Right lobe of liver (tissue), 6 donors: Measurements from ENCODE around the gene ZCCHC14. TPM values are rescaled to one million over a fixed set of nuclear protein-coding genes. Genes with fewer than 3 reads are reported as not detected.
"Not testable (repeated sequence)": the region's sequence is repeated elsewhere in the genome, so short reads cannot be mapped to it uniquely, and the experiment has no call there.

Experiments used
- ATAC-seq, 4 donors: fragments of 200-7000 bp; cut with Tn5 transposase; one replicate each; pipeline ENCODE4 v1.9.1; 2020; ENCODE audit warnings: mild to moderate bottlenecking in 4 of 4, moderate library complexity in 4 of 4
- DNase-seq, 3 donors: peaks; one replicate each; pipeline ENCODE4 v3.0.0-alpha.2; 2020
- H3K27ac ChIP-seq, 3 donors: fragments of 200-600 bp; one replicate each; pipeline ENCODE4 v1.8.0; 2022
- H3K27me3 ChIP-seq, 2 donors: fragments of 200-600 bp; one replicate each; pipeline ENCODE4 v1.8.0; 2022
- H3K36me3 ChIP-seq, 4 donors: fragments of 200-600 bp; sonication (generic) in 1 of 4; one replicate each; pipeline versions ENCODE4 v1.5.1 to v1.8.0; 2017 to 2022; ENCODE audit warnings: control low read depth in 1 of 4
- H3K4me1 ChIP-seq, 4 donors: fragments of 200-600 bp; sonication (generic) in 1 of 4; one replicate each; pipeline versions ENCODE4 v1.5.1 to v1.8.0; 2017 to 2022; ENCODE audit warnings: control low read depth in 1 of 4
- H3K4me3 ChIP-seq, 3 donors: fragments of 200-600 bp; one replicate each; pipeline ENCODE4 v1.8.0; 2022
- H3K9me3 ChIP-seq, 4 donors: fragments of 200-600 bp; sonication (generic) in 1 of 4; one replicate each; pipeline versions ENCODE4 v1.5.1 to v1.8.0; 2017 to 2022; ENCODE audit warnings: control low read depth in 1 of 4
- POLR2A ChIP-seq: fragments of 450-650 bp; IDR thresholded peaks from one replicate; pipeline ENCODE4 v1.6.1; 2017; ENCODE audit warnings: antibody characterized with exemption, mild to moderate bottlenecking
- WGBS: methylation state at CpG from one replicate; pipeline ENCODE4 v1.1.6; 2018; ENCODE audit warnings: low coverage, low lambda C conversion rate; ENCODE audit not compliant: insufficient coverage; ENCODE audit errors: missing lambda C conversion rate; 5-methylcytosine and 5-hydroxymethylcytosine counted together
- intact Hi-C, 2 donors: fragments of 100-400 bp; cut with DNase I; formaldehyde crosslinking; loops; one replicate each; pipeline versions ENCODE4 v1.11.2 to v1.14.1; 2022
- total RNA-seq, 6 experiments: library from RNA; depleted of rRNA in 2 of 6; stranded (reverse); fragments of >200 nt in 2 of 6; fragmentation: NEBNext Ultra II Directional in 3 of 6; extraction: Animal tissue kit (Norgen Biotek cat#: 25700) in 3 of 6; gene quantifications; one replicate each; pipeline versions ENCODE4 v1.1.0 to v1.2.4, GENCODE V29; 2016 to 2023
- TF ChIP-seq, protein P1 (sequence below), 4 donors: fragments of 200-600 bp in 3 of 4; fragments of 450-650 bp in 1 of 4; IDR thresholded peaks; one replicate each; pipeline versions ENCODE4 v1.5.1 to v1.8.0; 2016 to 2022; ENCODE audit warnings: antibody characterized with exemption in 4 of 4, mild to moderate bottlenecking in 2 of 4
- donor health status: DM: no; HTN: yes; CAD: no.
- donor health status: DM: no; HTN: no; CAD: no.
- donor health status: DM: no; HTN: no; CAD: no.
- donor health status: DM: no; HTN: yes; CAD: no.
- donor health status: DM: no; HTN: yes; CAD: no.

ZCCHC14 gene
- total RNA-seq, 6 experiments from 2014 or later: 12.6 to 26.5 (median 17.7) TPM

DNA sequence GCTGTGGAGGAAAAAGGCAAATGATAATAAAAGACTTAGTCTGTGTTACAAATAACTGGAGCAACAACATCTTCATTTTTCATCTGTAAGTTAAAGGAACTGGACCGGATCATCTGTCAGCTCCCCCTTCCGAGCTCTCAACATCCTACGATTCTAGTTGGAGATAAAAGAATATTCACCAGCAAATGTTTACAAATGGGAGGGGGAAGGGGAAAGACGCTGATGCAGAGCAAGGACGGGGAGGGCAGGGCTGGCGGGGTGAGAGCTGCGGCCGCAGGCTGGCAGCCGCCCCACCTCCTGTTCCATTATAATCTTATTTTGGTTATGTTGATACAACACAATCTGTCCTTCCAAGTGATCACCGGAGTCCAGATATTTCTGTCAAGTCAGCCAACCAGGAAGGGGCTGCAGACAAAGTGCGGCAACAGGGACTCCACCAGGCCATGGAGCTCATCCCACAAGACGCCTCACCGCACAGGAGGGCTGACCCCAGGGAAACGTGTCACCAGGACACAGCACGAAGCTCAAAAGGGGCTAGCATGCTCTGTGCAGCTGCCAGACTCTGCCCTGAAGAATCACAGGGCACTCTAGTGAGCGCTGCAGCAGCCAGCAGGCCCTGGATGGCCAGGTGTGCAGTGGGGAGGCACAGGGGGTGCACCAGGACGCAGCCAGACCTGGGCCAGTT is 128.9 kb downstream of the ZCCHC14 start:
- intact Hi-C loops: no loop called here
- H3K9me3 ChIP-seq: no peaks in the 10 kb centered on the region
- TF ChIP-seq, protein P1, sequence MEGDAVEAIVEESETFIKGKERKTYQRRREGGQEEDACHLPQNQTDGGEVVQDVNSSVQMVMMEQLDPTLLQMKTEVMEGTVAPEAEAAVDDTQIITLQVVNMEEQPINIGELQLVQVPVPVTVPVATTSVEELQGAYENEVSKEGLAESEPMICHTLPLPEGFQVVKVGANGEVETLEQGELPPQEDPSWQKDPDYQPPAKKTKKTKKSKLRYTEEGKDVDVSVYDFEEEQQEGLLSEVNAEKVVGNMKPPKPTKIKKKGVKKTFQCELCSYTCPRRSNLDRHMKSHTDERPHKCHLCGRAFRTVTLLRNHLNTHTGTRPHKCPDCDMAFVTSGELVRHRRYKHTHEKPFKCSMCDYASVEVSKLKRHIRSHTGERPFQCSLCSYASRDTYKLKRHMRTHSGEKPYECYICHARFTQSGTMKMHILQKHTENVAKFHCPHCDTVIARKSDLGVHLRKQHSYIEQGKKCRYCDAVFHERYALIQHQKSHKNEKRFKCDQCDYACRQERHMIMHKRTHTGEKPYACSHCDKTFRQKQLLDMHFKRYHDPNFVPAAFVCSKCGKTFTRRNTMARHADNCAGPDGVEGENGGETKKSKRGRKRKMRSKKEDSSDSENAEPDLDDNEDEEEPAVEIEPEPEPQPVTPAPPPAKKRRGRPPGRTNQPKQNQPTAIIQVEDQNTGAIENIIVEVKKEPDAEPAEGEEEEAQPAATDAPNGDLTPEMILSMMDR (IDR thresholded peaks at IDR 0.05): no peak
- no peak for TF ChIP-seq POLR2A
- no peak overlapping the region for H3K4me3 ChIP-seq
- H3K27ac ChIP-seq: no peak overlapping the region
- peaks cover 0 to 18% (median 0%) of the 10 kb centered on the region in 4 donors for H3K4me1 ChIP-seq
- H3K27me3 ChIP-seq: no peaks in the 10 kb centered on the region
- peaks cover 0 to 31% (median 13%) of the 10 kb centered on the region in 4 donors for H3K36me3 ChIP-seq
- WGBS: 27% methylated on average over 10 of the region's 17 CpGs
- ATAC-seq (peak; percentile 35 to 56 (median 48)), DNase-seq (no peak)

GRCh38 chr16:87362828-87363559 is 129.8 kb downstream of the ZCCHC14 start:
- WGBS: 95% methylated on average over 7 of the region's 13 CpGs
- Histone ChIP-seq H3K36me3 (peaks cover 0 to 41% (median 16%) of the 10 kb centered on the region in 4 donors), H3K4me1 (peaks cover 0 to 18% (median 0%) of the 10 kb centered on the region in 4 donors)
- DNase-seq, H3K27ac ChIP-seq, intact Hi-C loops, H3K4me3 ChIP-seq, H3K9me3 ChIP-seq, ATAC-seq, H3K27me3 ChIP-seq: not testable (repeated sequence)

GRCh38 chr16:87361916-87362619 is 130.8 kb downstream of the ZCCHC14 start:
- peaks cover 0 to 48% (median 18%) of the 10 kb centered on the region in 4 donors for H3K36me3 ChIP-seq
- H3K9me3 ChIP-seq: no peaks in the 10 kb centered on the region
- ATAC-seq (no peak), DNase-seq (no peak)
- no peak for TF ChIP-seq POLR2A
- TF ChIP-seq, protein P1 (IDR thresholded peaks at IDR 0.05): no peak
- H3K4me1 ChIP-seq: peaks cover 0 to 18% (median 0%) of the 10 kb centered on the region in 4 donors
- H3K27me3 ChIP-seq: no peaks in the 10 kb centered on the region
- H3K4me3 ChIP-seq: no peak overlapping the region
- intact Hi-C loops: no loop called here
- H3K27ac ChIP-seq: no peak overlapping the region
- WGBS: 94% methylated on average over 4 of the region's 8 CpGs

- Histone ChIP-seq H3K4me3 (no peak overlapping the region), H3K9me3 (no peaks in the 10 kb centered on the region), H3K27ac (no peak overlapping the region), H3K4me1 (peaks cover 0 to 18% (median 0%) of the 10 kb centered on the region in 4 donors), H3K36me3 (peaks cover 0 to 48% (median 18%) of the 10 kb centered on the region in 4 donors), H3K27me3 (no peaks in the 10 kb centered on the region)
- ATAC-seq (no peak), DNase-seq (no peak)
- 97% methylated on average over 12 of the region's 16 CpGs for WGBS
- intact Hi-C loops: no loop called here
- TF ChIP-seq, protein P1 (IDR thresholded peaks at IDR 0.05): no peak
Observed at GRCh38 chr16:87360862-87361610, 131.8 kb downstream of the ZCCHC14 start.
